HG03097 (cell line): ENCODE measurements around the gene TMEM232.
"Not testable (repeated sequence)": the region's sequence is repeated elsewhere in the genome, so short reads cannot be mapped to it uniquely, and the experiment has no call there.

Source experiments
- ATAC-seq: cut with Tn5 transposase; IDR thresholded peaks from one replicate; pipeline ENCODE4 v1.9.1; 2021; ENCODE audit not compliant: unreplicated experiment, low FRiP score

TMEM232 gene

DNA sequence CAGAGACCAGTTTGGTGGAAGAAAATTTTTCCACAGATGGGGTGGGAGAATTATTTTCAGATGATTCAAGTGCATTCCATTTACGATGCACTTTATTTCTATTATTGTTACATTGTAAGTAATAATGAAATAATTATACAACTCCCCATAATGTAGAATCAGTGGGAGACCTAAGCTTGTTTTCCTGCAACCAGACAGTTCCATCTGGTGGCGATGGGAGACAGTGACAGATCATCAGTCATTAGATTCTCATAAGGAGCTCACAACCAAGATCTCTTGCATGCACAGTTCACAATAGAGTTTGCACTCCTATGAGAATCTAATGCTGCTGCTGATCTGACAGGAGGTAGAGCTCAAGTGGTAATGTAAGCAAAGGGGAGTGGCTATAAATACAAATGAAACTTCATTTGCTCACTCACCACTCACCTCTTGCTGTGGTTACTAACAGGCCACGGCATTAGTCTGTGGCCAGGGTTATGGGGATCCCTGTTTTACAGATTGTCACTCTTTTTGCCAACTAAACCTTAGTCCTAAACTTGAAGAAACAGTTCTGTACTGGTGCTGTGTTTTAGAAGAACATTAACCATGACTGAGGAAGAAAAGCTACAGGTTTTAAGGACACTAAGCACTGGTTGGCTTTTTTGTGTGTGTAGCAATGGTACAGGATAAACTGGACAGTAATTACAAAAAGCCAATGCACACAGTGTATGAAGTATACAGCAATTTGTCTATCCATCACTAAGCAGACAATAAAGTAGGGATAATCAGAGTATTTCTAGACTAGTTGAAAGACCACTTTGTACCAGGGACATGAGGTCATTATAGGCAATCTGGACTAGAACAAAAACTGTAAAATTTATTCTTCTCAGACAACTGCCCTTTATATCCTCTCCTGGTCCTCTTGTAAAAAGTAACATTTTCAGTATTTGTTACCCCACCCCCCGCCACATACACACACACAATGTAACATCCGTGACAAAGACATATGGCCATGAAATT is 9.9 kb downstream of the TMEM232 start:
- ATAC-seq: peak; percentile 53

DNA sequence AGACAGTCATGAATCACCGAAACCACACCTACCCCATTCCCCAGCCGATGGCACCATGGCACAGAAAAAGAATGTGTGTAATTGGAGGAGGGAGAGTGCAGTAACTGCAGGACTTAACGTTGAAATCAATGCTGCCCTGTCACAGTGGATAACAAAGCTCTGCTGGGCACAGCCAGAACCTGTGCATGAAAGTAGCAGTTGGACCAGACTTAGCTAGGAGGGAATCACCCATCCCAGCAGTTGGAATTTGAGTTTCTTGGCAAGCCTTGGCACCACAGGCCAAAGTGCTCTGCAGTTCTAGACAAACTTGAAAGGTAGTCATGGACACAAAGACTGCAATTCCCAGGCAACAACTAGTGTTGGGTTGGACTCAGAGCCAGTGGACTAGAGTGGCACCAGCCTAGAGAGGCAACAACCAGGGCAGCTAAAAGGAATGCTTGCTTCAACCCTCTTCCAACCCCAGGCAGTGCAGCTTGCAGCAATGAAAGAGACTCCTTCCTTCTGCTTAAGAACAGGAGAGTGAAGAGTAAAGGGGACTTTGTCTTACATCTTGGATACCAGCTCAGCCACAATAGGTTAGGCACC is 19.1 kb downstream of the TMEM232 start:
- ATAC-seq: no peak

DNA sequence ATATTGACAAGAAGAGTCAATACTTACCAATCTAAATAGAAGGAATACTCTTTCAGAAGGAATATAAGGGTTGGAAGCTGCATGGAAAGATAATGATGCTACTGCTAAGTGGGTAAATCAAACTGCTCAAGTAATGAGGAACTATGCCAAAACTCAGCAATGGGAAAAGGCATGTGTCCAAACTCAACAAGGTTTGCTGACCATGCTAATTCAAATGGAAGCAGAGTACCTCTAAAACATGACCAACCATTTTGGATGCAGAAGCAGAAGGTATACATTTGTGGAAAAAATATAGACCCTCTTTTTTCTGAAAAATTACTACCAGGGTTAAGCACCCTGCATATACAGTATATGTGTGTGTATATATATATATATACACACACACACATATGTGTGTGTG is 21.1 kb downstream of the TMEM232 start:
- no peak for ATAC-seq

DNA sequence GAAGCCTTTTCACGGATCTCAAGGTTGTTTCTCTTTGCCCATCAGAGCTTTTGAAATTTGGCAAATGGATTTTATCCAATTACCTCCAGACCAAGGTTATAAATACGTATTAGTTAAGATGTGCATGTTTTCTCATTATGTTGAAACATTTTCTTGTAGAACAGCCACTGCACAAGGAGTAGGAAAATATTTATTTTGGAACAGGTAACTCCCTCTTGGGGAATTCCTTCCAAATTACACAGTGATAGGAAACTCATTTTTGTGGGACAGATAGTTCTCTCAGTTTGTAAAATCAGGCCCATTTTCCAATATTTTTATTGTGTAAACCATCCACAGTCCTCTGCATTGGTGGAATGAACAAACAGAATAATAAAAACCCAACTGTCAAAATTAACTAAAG is 23.0 kb downstream of the TMEM232 start:
- ATAC-seq: no peak

DNA sequence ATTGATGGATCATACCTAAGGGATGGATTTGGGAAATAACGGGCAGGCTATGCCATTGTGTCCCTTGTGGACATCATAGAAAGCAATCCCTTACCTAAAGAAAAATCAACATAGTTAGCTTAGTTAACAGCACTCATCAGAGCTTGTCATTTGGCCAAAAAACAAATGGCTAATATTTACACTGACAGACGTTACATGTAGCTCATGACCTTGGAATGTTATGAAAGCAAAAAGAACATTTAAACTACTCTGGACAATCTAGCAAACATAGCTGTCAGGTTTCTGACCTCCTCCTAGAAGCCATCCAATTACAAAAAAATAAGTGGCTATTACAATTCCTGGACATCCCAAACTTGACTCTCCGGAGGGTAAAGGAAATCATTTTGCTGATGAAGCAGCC is 23.8 kb downstream of the TMEM232 start:
- no peak for ATAC-seq

DNA sequence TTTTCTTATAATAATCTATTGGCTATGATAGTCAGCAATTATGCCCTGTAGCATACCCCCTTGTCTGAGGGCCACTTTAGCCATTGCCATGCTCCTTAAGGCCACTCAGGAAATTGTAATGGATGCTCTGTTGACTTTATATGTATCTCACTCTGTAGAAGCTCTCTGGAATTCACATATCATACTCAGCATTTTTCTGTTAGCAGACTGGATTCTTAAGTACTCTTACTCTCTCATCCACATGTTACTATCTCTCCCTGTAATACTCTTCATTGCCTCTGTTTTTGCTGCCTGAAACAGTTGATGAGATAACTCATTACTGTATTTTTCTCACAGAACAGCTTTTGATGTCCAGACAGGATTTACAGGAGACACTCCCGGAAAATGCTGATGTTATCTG is 24.2 kb downstream of the TMEM232 start:
- no peak for ATAC-seq

DNA sequence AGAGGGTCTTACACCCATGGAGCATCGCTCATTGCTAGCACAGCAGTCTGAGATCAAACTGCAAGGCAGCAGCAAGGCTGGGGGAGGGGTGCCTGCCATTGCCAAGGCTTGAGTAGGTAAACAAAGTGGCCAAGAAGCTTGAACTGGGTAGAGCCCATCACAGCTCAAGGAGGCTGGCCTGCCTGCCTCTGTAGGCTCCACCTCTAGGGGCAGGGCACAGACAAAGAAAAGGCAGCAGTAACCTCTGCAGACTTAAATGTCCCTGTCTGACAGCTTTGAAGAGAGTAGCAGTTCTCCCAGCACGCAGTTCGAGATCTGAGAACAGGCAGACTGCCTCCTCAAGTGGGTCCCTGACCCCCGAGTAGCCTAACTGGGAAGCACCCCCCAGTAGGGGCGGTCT is 33.8 kb downstream of the TMEM232 start:
- ATAC-seq: not testable (repeated sequence)

DNA sequence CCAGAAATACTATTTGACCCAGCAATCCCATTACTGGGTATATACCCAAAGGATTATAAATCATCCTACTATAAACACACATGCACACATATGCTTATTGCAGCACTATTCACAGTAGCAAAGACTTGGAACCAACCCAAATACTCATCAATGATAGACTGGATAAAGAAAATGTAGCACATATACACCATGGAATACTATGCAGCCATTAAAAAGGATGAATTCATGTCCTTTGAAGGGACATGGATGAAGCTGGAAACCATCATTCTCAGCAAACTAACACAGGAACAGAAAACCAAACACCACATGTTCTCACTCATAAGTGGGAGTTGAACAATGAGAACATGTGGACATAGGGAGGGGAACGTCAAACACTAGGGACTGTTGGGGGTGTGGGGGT is 35.9 kb downstream of the TMEM232 start:
- not testable (repeated sequence) for ATAC-seq

DNA sequence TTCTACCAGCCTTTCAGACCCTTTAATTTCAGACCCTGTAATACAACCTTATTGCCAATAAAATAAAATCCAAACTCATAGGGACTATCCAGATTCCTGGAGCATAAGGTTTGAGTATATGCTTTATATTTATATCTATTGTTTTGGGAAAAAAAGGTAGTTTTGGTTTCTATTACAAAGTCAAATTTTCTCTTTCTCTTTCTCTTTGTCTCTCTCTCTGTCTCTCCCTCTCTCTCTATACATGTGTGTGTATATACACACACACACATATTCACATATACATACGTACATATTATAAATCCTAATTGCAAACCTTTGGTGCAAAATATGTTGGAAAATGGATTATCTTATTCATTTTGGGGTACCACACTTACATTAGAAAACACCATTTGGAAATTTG is 39.0 kb downstream of the TMEM232 start:
- no peak for ATAC-seq

DNA sequence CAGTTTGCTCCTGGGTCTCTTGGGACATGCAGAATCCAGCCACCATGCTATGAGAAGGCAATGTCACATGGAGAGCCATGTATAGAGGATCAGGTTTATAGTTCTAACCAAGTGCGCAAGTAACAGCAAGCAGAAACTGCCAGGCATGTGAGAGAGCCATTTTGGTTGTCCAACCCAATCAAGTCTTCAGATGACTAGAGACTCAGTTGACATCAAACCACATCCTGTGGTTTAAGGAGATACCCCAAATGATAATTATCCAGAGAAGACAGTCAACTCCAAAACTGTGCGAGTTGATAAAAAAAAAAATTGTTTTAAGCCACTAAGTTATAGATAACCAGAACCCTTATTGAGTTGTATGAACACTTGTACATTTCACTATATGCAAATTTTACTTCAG is 40.2 kb downstream of the TMEM232 start:
- no peak for ATAC-seq

DNA sequence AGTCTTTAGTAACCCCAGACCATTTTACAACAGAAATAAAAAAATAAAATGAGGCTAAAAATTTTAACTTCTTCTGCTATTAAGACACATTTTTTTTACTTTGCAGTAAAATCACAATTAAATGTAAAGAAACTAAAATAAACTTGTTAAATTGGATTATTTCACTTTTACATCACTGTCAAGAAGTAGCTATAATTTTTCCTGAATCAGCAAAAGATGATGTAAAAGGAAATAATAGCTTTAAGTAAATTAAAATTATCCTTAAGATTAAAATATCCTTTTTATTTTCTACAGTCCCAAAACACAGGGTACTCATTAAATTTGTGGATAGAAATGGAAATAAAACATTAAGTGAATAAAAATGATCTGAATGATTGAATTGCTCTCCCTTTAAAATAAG is 44.5 kb downstream of the TMEM232 start:
- no peak for ATAC-seq

DNA sequence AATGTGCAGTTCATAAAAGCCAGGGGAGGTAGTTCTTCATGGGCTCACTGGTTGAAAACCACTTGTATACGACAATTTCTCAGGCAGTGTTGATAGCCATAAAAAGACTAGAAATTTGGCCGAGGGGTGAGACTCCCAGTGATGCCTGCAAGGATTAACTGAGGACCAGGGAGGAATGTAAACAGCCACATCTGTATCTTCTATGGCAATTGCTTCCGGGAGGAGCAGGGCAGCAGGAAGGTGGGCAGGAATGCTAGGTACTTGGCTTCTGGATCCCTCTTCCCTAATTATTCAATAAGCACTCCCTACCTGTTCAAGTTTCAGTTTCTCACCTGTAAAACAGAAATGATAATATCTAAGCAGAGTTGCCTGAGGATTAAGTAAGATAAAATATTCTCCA is 45.4 kb downstream of the TMEM232 start:
- no peak for ATAC-seq

DNA sequence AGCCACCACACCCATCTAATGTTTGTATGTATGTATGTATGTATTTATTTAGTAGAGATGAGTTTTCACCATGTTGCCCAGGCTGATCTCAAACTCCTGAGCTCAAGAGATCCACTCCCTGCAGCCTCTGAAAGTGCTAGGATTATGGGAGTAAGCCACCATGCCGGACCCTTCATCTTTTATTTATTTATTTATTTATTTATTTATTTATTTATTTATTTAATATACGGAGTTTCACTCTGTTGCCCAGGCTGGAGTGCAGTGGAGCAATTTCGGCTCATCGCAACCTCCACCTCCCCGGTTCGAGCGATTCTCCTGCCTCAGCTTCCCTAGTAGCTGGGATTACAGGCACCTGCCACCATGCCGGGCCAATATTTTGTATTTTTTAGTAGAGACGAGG is 49.9 kb downstream of the TMEM232 start:
- ATAC-seq: not testable (repeated sequence)

DNA sequence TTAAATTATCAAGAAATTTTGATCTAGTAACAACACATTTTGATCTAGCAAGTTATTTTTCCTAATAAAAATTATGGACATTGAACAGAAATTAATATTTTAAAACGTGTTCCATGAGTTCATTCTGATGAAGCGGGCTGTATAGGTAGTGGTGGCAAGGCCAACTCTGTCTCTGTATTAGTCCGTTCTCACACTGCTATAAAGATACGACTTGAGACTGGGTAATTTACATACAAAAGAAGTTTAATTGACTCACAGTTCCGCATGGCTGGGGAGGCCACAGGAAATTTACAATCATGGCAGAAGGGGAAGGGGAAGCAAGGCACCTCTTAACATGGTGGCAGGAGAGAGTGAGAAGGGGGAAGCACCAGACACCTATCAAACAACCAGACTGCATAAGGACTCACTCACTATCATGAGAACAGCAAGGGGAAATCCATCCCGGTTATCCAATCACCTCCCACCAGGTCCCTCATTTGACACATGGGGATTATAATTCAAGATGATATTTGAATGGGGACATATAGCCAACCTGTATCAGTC is 61.2 kb downstream of the TMEM232 start:
- ATAC-seq: no peak

DNA sequence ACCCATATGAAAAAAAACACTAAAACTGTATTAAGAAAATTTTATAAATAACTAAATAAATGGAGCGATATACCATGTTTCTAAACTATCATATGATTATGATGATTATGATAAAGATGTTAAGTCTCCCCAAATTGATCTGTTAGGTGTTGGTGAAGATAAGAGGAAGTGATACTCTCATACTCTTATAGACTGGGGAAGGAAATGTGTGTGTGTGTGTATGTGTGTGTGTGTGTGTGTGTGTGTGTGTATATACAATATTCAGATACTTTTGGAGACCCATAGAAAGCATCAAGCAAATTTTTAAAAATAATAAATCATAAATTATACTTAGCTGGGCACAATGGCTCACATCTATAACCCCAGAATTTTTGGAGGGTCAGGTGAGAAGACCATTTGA is 62.9 kb downstream of the TMEM232 start:
- peak; percentile 63 for ATAC-seq

DNA sequence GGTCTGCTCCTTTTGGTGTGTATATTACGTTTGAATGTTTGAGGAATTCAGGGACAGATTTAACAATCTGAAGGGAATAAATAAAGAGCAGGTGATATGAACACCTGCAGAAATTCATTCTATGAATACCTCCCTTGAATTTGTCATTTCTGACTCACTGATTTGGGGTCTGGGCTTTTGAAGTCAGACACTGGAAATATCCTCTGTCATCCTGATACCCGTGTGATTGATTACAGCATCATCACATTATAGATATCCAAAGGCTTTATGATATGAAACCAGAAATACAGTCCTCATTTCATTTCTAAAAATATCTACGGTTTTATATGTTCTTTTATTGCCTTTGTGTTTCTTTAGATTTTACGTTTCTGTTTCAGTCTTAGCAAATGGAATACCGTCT is 68.5 kb downstream of the TMEM232 start:
- no peak for ATAC-seq

DNA sequence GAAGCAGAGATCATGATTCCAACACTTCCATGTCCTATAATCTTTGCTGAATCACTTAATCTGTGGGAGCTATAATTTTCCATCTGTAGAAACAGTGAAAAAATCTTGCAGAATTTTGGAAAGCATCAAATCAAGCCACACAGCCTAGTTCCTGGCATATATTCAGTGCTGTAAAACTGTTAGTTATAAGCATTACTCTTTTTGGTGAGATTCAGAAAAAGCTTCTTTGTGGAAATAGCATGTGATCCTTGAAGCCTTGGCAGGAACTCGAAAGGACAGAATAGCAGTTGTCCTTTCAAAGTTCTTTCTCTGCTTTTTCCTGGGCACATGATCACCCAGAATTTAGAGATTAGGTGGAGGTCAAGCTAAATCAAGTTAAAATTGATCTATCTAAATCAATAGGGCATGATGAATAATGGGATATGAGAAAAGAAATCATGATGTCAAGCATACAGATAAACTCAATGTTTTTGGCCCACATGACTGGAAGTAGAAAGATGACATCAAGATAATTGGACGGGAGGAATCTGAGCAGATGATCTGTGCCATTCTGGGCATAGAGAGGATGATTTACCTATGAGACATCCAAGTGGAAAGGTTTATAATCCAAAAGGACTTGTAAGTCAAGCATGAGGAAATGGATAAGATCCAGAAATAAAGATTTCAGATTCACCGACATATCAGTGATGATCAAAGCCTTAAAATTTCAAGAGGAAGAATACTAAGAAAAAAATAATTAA is 73.1 kb downstream of the TMEM232 start:
- no peak for ATAC-seq

DNA sequence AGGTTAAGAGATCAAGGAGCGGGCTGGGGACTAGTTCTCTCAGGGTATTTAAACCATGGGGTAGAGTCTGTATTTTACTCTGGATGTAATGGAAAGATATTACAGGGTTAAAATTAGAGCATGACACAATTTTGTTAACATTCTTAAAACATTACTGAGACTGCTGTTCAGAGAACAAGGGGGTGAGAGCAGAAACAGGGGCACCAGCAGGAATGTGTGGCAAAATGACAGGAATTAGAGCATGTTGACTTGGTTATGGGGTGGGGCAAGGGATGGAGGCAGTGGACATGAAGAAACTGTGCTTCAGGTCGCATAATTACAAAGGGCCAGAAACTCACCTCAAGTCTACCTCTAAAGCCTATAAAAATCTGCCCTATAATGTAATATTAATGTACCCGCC is 75.0 kb downstream of the TMEM232 start:
- no peak for ATAC-seq

DNA sequence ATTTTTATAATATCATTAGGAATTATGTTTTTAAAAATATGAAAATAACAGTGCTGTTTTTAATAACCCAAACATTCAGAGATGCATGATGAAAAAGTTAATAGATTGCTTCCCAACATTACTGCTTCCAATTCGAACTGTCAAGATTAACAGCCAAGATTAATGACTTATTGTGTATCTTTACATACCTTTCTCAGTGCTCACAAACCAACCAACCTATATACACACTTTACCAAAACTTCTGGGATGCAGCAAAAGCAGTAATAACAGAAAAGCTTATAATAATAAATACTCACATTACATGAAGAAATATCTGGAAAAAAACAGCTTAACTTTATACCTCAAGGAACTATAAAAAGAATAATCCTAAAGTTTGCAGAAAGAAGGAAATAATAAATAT is 82.1 kb downstream of the TMEM232 start:
- no peak for ATAC-seq

DNA sequence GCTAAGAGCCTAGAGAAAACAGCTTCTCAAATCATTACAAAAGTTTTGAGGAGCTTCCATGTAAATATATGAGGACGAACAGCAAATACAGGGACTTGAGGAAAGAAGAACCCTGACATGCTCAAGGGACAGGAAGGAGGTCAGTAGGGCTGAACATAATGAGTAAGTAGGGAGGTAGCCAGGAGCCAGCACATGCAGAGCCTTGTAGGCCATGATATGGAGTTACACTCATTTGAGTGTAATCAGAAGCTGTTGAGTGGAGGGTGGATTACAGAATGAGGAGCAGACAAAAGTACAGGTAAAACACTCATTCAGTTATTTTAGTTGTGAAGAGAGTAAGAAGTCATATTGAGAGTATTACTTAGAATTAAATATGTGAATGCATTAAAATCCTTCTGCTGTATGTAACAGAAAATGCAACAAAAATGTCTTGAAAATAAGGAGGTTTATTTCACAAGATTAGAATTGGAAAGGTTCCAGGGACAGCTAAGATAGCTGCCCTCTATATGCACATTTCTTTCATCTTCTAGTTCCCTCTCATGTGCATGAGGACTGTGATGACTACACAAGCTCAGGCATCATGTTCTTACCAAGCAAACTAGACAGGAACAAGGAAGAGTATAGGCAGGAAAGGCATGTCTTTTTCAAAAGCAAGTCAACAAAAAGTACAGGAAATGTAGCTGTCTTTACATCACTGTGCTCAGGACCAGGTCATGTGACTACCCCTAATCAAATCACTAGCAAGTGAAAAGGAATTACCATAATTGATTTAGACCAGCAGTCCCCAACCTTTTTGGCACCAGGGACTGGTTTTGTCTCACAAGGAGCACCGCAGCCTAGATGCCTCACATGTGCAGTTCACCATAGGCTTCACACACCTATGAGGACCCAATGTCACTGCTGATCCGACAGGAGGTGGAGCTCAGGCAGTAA is 87.2 kb downstream of the TMEM232 start:
- no peak for ATAC-seq
